ENCODE data around the gene ARL15.
A peak's percentile ranks its signal among the peaks of the same experiment; 100 is the strongest.

ARL15 gene

GRCh38 chr5:54195701-54196100 is 114.7 kb downstream of the ARL15 start:
- no peak for DNase-seq

GRCh38 chr5:54194318-54194717 is 116.1 kb downstream of the ARL15 start:
- no peak for DNase-seq

- no peak for DNase-seq
Measured at GRCh38 chr5:54187694-54188093, 122.7 kb downstream of the ARL15 start.

GRCh38 chr5:54186912-54187445 is 123.4 kb downstream of the ARL15 start:
- no peak for DNase-seq

- no peak for DNase-seq
Measured at GRCh38 chr5:54186108-54186507, 124.3 kb downstream of the ARL15 start.

GRCh38 chr5:54184806-54185205 is 125.6 kb downstream of the ARL15 start:
- no peak for DNase-seq

GRCh38 chr5:54180630-54181031 is 129.7 kb downstream of the ARL15 start:
- no peak for DNase-seq

GRCh38 chr5:54178991-54179390 is 131.4 kb downstream of the ARL15 start:
- no peak for DNase-seq

- DNase-seq, result no peak
Measured at GRCh38 chr5:54178207-54178606, 132.2 kb downstream of the ARL15 start.

GRCh38 chr5:54177058-54177457 is 133.3 kb downstream of the ARL15 start:
- DNase-seq, result no peak

GRCh38 chr5:54176066-54176830 is 134.1 kb downstream of the ARL15 start:
- no peak for DNase-seq

- DNase-seq, result no peak
Measured at GRCh38 chr5:54173251-54173650, 137.1 kb downstream of the ARL15 start.

- DNase-seq, result no peak
Measured at GRCh38 chr5:54171645-54172384, 138.6 kb downstream of the ARL15 start.

- no peak for DNase-seq
Measured at GRCh38 chr5:54165687-54166086, 144.7 kb downstream of the ARL15 start.

GRCh38 chr5:54162184-54162583 is 148.2 kb downstream of the ARL15 start:
- no peak for DNase-seq

- DNase-seq, result no peak
Measured at GRCh38 chr5:54160329-54160728, 150.0 kb downstream of the ARL15 start.

GRCh38 chr5:54159893-54160195 is 150.5 kb downstream of the ARL15 start:
- no peak for DNase-seq

GRCh38 chr5:54159153-54159892 is 151.1 kb downstream of the ARL15 start:
- no peak for DNase-seq

- DNase-seq, result no peak
Measured at GRCh38 chr5:54156577-54156976, 153.8 kb downstream of the ARL15 start.

GRCh38 chr5:54150841-54151240 is 159.5 kb downstream of the ARL15 start:
- DNase-seq, result no peak

GRCh38 chr5:54148858-54149257 is 161.5 kb downstream of the ARL15 start:
- DNase-seq, result no peak

- DNase-seq, result peak; percentile 52
Measured at GRCh38 chr5:54148067-54148845, 162.1 kb downstream of the ARL15 start.

- DNase-seq, result no peak
Measured at GRCh38 chr5:54146916-54147315, 163.5 kb downstream of the ARL15 start.

Data from right forelimb (tissue), 1 donor.